TTC549 (cell line): Measurements from ENCODE around the gene NCAM1.

ENCODE experiments used
- FAIRE-seq: peaks from 2 replicates; lab custom pipeline; 2012; peaks lifted over from hg19 to GRCh38; lab: Jason Lieb, UNC

The NCAM1 gene

DNA sequence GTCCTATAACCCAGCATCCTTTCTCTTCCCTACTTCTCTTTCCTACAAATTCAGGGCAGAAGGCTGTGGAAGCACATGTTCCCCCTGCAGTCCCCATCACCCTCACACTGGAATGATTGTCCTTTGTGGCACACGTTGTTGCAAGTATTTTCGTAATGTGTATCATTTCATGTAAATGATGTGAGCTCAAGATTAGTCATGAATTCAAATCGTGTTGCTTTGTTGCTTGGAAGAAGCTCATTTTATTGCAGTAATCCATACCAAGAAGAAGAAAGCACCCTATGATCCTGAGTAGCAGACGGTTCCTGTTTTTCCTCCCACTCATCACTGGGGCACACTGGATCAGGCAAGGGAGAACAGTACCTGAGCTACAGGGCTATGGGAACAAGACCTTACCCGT lies 173.4 kb downstream of the NCAM1 start:
- no peak for FAIRE-seq

DNA sequence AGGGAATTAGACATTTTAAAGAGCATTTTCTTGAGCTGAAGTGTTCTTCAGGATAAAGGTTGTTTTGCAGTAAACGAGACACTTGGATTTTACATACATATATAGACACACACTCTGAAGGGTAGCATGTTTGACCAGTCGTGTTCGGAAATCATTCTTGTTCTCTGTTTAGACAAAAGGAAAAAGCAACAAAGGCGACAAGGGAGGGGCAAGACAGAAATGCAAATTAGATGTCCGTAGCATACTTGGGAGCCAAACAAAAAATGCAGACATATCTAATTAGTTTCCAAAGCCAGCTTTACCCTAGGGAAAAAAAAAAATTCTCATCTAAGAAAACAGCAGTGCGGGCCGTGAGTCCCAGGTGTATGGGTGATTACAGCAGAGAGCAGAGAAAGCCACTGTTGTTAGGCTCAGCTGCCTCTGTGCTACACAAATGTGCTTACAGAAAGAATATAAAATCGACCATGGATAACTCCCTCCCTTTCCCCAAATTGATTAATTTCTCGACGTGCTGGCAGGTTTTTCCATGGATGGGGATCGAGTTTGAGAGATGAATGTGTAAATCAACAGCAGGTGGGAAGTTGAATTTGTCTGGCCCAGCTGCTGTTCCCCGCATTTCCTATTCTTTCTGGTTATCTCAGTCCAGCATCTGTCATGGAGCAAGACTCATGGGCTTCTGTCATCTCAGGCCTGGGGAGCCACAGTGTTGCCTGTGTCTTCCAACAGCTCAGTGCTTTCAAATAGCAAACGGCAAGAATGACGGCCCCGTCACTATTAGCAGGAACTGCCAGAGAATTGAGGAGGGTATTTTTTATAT lies 176.7 kb downstream of the NCAM1 start:
- no peak for FAIRE-seq

DNA sequence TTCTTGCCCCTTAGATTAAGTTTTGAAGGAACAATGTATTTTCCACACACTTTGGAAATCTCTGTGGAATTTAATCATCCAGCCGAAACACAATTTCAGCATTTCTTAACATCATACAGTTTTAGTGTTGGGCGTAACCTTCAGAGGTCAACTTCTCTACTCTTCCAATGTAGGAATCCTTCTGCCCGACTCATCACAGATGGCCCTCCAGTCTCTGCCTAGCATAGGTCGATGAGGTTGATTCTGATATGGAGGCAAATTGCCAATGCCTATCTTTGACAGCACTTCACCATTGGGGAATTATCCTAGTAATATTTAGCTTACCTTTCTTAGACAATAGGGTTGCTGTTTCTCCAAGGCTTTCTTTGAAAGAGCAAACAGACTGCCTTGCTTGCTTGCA lies 177.5 kb downstream of the NCAM1 start:
- FAIRE-seq: no peak

DNA sequence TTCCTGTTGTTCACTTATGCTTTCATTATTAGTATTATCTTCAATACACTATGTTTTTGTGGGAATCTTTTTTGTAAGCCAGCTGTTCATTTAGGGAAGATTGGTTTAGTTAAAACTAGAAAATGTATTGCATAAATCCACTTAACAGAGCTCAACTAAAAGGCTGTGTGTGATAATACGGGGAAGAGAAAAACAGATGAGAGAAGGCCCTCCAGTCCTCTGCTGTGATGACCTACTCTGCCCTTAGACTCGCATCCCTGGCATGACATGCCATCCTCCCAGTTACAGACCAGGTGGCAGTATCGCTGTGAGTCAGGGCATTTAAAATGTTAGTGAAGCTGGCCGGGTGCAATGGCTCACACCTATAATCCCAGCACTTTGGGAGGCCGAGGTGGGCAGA lies 179.8 kb downstream of the NCAM1 start:
- FAIRE-seq: no peak

DNA sequence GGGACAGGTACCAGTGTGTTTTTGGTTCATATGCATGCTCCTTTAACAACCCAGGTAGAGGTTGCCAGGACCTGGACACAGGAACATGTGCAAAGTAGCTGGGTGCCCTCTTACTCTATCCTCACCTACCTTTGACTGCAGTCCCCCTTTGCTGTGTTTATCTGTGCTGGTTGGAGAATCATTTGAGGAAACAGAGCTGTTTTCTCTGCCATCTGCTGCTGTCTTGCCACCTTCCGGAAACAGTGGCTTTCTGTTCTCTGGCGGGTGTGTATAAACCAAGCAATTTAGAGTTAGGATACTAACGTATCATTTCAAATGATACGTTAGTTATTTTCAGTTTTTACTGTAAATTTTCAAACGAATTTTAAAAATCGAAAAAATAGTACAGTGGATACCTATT lies 181.3 kb downstream of the NCAM1 start:
- FAIRE-seq: no peak

DNA sequence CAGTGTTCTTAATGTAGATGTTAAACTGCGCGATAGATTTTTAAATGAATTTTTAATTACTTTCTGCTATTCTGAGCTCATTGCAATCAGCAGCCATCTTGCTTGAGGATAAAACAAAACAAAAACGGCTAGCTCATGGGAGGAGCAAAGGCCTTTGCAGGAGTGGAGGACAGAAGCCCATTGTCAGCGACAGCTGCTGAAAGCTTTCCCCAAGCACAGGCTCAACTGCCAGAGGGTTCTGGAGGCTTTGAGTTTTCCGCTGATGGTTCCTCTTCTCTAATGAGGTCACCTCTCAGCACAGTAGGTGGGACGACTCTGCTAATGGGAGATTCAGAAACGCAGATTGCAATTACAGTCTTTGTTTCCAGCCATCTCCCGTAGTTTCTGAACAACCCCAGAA lies 186.0 kb downstream of the NCAM1 start:
- no peak for FAIRE-seq

DNA sequence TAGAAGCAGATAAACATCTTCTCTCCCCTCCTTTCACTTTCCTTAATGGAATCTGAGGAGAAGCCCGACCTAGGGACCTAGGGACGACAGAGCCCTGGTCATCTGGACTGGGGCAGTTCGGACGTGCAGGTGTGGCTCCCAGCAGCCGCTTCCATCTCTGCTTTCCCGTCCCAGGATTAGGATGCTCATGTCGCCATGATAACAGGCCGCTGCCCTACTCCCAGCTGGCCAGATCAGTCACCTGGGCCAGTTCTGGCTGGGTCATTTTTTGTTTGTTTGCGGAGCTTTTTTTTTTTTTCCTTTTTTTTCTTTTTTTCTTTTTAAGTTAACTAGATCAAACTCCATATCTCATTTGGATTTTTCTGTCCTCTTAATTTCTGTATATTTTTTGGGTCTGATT lies 186.9 kb downstream of the NCAM1 start:
- FAIRE-seq: no peak

DNA sequence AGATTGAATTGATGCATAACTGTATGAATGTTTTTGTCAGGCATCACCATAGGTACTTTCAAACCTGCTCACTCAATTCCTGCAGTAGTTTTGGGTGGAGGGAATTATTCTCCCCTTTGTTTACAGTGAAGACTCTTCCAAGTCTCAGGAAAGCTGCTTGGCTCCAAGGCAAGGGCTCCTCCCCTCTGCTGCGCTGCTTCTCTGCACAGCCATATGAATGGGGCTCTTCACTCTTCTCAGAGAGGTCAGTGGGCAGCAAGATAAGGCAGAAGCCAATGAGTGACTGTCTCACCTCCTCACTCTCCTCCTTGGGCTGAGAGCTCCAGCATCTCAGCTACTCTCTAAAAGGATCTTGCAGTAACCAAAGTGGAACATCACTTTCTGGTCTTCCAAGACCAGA lies 187.4 kb downstream of the NCAM1 start:
- FAIRE-seq: no peak

DNA sequence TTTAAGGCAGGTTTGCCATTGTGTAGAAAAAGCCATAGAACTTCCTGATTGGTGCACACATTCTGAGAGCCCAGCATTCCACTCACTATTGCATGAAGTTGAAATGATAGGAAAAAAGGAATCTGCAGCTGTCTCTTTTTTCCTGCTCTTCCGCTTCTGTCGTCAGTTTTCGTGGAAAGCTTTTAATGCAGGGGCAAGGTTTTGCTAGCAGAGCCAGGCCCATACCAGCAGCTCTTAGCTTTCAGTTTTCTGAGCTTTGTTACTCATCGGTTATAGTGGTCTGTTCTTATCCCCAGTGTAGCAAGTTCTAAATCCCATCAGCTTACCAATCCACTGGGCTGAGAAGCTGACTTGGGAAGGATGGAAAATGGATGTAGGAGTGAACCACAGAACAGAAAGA lies 190.3 kb downstream of the NCAM1 start:
- no peak for FAIRE-seq

DNA sequence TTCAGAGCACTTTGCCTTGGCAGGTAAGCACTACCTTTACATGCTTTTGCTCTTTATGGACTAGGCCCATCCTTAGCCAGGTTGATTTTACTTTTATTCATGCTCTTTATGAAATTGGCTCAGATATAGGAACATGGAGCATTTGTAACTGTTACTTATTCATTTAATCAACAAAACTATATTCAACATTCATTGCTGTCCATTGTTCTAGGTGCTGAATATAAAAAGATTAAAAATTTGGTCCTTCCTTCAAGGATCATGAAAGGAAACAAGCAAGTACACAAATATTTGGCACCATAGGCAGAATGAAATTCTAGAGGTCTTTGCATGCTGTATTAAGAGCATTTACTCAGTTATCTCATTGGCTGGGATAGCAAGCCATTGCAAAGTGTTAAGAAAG lies 191.3 kb downstream of the NCAM1 start:
- FAIRE-seq: no peak

DNA sequence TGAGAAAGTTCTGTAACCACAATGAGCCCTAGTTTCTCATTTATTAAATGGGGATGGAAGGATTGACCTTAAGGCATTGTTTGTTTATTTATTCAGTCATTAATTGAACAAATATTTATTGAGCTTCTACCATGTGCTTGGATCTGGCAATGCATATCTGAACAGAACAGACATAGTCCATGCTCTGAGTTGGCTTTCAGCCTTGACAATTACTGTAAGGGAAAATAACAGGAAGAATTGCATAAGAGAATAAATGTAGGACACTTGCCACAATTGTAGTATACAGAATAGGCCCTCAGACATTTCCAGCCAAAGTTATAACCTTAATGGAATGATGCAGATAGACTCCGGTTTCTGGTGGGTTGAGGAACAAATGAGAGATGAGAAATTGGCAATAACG lies 192.6 kb downstream of the NCAM1 start:
- no peak for FAIRE-seq

DNA sequence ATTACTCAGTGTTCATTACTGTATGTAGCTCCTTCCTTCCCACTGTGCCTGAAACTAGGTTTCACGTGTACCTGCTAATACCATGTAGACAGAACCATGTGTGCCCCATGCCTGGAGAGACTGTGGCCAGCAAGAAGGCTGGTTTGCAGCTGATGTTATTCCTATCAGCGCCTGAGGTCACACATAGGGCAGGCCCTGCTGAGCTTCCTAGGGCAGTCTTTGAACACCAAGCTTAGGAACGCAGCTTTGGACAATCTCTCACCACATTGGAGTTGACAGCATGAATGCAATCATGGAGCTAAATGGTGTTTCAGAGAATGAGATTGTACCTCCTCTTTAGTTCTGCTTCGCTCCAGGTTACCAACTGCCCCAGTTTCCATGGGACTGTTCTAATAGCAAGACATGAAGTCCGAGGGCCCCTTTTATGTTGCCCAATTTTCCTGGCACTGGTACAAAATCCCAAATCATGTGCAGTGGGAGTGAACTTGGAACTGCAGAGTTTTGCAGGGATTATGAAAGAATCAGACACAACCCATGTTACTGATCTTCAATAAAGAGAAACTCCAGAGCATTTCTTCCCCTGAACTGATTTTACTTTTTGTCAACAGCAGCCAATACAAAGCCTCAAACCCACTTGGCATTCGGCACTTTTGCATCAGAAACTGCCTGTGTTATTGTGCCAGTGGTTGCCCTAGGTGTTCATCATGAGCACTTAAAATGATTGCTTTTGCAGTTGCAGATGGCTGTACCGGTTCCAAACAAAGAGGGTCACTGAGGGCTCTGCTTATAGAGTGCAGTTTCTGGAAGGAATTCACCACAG lies 199.0 kb downstream of the NCAM1 start:
- no peak for FAIRE-seq

DNA sequence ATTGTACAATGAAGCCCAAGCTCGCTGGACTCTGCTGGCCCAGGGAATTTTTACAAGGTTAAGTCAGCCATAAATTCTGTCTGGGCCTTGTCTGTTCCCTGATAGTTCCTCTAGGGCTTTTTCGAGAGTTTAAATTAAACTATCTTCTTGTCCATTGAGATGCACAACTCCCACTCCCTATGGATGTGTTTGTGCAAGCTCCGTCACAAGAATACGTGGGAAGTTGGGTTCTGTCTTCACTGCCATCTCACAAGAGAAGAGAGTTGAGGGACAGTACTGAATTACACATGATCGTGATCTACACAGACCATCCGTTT lies 199.5 kb downstream of the NCAM1 start:
- no peak for FAIRE-seq

DNA sequence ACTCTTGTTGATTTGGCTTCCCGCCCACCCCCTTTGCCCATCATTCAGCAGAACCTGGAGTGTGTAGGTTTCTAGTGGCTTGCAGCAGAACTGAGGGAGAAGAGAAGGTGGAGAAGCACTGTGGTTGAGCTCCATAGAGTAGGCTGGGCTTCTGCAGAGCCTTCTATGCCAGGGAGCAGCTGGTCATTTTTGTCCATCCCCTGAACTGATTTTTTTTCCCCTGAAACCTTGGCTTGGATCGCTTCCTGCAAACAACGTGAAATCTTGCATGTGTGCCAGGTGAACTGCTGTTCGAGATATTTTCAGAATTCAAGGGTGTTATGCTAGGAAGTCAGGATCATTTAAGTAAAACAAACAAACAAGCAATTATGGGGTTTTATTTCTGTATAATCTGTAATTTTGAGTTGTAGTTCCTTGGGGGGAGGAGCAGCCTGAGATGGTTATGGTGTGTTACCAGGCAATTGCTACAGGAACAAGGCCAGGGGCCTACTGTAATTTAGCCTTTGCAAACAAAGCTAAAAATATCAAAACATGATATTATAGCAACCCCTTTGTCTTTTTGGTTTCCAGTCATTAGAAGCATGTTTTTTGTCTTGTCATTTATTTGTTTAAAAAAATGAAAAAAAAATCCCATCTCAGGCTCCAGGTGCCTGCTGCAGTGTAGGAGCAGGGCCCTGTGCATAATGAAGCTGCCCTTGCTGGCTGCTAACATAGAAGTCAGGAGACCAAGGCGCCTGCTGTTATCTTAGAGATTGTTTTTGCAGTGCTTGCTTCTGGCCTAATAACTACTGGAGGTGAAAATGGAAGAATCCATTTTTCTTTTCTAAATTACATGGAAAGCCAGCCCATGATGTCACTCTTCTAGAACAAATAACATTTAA lies 200.7 kb downstream of the NCAM1 start:
- no peak for FAIRE-seq

DNA sequence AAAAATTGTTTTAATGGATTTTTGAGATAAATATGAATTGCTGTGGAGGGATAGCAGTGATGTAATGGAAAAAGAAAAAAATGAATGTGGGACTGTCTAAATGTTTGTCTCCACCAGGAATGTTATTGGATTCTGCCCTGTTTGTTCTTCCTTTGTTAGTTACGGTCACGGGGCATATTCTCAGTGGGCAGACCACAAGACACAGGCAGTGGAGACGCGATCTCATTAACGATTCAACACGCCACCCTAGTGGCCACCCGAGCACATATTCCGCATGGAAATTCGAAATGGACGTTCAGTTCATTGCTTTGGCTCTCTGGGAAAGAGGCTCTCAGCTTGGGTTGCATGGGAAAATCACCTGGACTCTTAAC lies 201.4 kb downstream of the NCAM1 start:
- no peak for FAIRE-seq

DNA sequence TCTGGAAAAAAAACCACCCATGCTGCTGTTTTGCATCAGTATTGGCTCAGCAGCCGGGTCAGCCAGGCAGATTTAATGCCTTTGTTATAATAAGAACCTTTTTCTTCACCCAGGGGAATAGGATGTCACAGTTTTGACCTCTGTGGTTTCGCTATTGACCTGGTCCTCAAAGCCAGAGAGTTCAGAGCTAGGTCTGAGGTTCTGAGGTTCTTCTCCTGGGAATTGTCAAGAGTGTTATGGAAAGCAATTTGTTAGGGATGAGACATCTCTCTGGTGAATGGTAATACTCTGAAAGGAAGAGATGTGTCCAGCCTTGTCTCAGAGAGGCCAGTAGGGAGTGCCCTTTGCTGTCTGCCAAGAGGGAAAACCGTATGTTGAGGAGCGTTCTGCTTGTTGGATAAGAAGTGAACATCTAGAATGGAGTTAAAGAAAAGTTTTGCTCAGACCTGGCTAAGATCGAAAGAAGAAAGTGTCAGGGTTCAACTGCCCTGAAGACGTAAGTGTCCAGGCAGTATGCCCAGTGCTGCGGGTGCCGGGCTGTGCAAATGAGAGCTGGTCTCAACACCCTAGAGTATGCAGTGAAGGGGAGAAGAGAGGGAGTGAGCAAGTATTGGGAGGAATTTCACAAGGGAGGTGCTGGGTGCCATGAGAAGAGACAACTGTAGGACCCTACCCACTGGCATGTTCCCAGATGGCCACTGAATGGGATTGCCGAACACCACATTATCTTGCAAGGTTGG lies 202.2 kb downstream of the NCAM1 start:
- FAIRE-seq: no peak

DNA sequence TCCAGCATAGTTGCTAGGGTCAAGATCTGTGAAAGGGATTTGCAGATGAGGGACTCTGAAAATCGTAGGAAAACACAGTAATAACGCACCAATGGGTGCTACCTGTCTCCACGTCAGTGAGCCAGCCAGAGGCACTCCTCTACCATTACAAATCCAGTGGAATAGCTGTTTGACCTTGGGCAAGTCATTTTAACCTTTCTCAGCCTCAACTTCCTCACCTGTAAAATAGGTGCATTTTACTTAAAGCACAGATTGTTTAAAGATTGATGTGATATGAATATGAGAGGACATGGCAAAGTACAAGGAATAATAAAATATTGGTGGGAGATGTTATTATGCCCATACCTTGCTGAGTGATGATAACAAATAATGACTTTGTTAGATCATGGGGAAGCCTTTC lies 205.1 kb downstream of the NCAM1 start:
- FAIRE-seq: no peak

DNA sequence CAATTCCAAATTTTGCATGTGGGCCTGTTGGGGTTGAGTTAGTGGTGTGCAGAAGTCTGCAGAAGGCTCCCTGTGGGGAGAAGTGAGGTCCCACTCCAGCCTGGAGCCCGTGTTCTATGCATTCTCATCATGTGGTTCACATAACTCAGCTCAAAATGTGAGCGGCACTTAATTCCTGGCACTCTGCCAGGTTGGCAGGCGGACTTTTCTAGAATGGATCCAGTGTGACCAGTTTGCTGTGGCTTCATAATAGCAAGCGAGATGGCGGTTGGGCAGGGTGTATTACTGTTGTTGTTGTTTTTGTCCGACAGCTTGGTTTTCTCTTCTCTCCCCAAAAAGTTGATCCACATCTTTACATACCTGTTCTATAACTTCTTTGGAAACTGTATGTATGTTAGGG lies 206.4 kb downstream of the NCAM1 start:
- FAIRE-seq: no peak

DNA sequence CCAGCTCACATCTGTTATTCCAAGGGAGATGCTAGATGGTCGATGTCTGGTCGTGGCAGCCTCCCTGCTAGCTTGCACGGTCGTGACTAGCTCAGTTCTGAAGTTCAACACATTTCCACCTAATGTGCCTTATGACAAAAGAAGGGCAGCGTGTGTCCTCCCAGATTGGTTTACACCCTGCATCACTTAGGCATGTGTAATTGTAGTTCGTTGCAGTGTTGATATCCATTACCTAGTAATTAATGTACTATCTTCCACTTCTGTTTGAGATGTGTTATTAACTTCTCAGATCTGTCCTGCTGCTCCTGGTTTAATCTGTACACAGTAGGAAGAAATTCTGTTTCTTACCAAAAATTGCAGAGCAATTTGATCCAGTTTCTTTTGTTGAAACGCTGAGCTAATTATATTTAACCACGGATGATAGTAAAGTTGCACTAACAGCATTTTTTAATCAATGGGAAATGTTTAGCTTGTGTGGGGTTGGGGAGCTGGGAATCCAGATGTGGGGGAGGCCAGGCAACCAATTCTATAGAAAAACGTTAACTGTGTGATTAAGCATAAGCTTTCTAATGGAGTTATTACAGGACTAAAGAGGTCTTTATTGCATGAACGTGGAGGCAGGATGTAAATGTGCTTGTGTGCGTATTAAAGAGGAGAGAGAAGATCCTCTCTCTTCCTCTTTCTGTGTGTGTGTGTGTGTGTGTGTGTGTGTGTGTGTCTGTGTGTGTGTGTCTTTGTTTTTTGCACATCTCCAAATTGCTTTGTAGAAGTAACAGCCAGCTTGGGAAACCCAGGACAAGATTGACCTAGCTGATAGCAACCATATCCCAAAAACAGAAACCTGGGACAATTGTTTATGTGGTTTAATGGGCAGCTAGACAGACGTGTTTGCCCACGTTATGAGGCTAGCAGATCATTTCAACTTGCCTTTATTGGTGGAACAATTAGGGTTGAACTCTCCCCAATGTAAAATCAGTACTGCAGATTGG lies 207.4 kb downstream of the NCAM1 start:
- no peak for FAIRE-seq

DNA sequence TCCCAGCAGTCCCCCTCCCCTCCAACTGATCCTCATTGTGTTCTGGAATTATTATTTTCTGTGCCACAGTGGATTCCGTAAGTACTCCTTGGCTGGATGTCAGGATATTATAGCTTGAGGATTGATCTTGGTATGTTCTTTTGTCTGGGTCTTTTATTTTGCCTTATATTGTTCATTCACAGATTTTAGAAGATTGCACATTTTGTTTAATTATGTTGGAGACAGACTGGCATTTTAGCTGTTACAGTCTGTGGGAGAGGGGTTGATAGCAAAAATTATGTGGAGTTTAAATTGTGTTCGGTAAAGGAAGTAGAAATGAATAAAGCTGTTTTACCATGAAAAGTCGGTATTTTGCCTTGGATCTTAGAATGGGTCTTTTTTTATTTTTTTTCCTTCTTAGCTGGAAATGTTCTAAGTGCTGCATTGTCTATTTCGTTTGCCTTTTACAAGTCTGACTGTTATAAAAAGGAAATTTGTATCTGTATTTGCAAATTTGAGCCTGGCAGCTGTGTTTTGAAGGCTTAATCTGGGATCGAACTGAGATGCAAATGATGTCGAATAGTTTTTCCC lies 211.2 kb downstream of the NCAM1 start:
- FAIRE-seq: no peak

DNA sequence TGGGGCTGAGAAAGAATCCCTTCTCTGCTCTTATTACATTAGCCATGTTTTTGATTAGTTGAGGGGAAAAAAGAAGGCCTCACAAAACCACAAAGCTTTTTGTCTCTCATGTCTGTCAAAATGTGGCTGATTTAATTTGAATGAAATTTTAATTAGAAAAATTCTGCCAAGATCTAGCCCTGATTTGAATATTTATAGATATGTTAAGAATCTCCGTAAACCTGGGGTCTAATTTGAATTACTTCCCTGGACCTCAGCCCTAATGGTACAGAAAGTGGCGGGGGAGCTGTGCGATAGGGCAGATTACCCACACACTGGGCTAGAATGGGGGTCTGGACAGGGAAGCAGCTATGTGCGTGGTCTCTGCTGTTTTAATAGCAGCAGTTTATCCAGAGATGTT lies 211.9 kb downstream of the NCAM1 start:
- no peak for FAIRE-seq
